Neuronal stem cell (in vitro differentiated cells): ENCODE measurements around the gene ATP2A1.

Experiments
- DNase-seq: peaks from one replicate; pipeline ENCODE4 v3.0.0-alpha.2; 2013; ENCODE audit warnings: low spot score
- H2AFZ ChIP-seq: one replicate; pipeline ENCODE4 v1.6.1; 2013; ENCODE audit warnings: mild to moderate bottlenecking, low read length, inconsistent platforms
- H2AK5ac ChIP-seq: 2 replicates; pipeline ENCODE4 v1.6.1; 2013; ENCODE audit warnings: low read depth, mild to moderate bottlenecking, inconsistent platforms, low read length, moderate library complexity, mixed read lengths
- H2BK120ac ChIP-seq: 2 replicates; pipeline ENCODE4 v1.6.1; 2013; ENCODE audit warnings: low read depth, mild to moderate bottlenecking, inconsistent platforms, low read length, moderate library complexity, mixed read lengths
- H2BK12ac ChIP-seq: one replicate; pipeline ENCODE4 v1.6.1; 2013; ENCODE audit warnings: low read length, inconsistent platforms
- H2BK15ac ChIP-seq: 2 replicates; pipeline ENCODE4 v1.6.1; 2013; ENCODE audit warnings: mild to moderate bottlenecking, low read length, inconsistent platforms, mixed read lengths
- H2BK5ac ChIP-seq: one replicate; pipeline ENCODE4 v1.6.1; 2013; ENCODE audit warnings: inconsistent platforms, mild to moderate bottlenecking, low read length, moderate library complexity
- H3K14ac ChIP-seq: one replicate; pipeline ENCODE4 v1.6.1; 2013; ENCODE audit warnings: low read length, inconsistent platforms
- H3K18ac ChIP-seq: 2 replicates; pipeline ENCODE4 v1.6.1; 2013; ENCODE audit warnings: low read length, inconsistent platforms
- H3K23ac ChIP-seq: 2 replicates; pipeline ENCODE4 v1.6.1; 2013; ENCODE audit warnings: low read depth, mild to moderate bottlenecking, mixed read lengths, low read length, inconsistent platforms; ENCODE audit not compliant: poor library complexity
- H3K27ac ChIP-seq: replicated peaks from 3 replicates; pipeline ENCODE4 v1.5.1; 2013; ENCODE audit warnings: low read length, inconsistent platforms
- H3K27me3 ChIP-seq, 3 experiments: 2 replicates each; pipeline ENCODE4 v1.6.1; 2013; ENCODE audit warnings: low read length in 3 of 3, mild to moderate bottlenecking in 2 of 3, inconsistent platforms in 1 of 3, low read depth in 1 of 3, mixed read lengths in 1 of 3, moderate library complexity in 1 of 3; ENCODE audit not compliant: control insufficient read depth in 3 of 3, insufficient read depth in 3 of 3
- H3K36me3 ChIP-seq, 2 donors: replicated peaks in 1 of 2; 2 replicates each; pipeline ENCODE4 v1.6.1; 2013; ENCODE audit warnings: low read length in 2 of 2; ENCODE audit not compliant: control insufficient read depth in 2 of 2, insufficient read depth in 2 of 2
- H3K4ac ChIP-seq: 2 replicates; pipeline ENCODE4 v1.6.1; 2013; ENCODE audit warnings: inconsistent platforms, mild to moderate bottlenecking, low read length, moderate library complexity
- H3K4me1 ChIP-seq, 2 donors: 1 replicate in 1 of 2; 2 replicates in 1 of 2; pipeline ENCODE4 v1.6.1; 2013; ENCODE audit warnings: low read length in 2 of 2, low read depth in 1 of 2; ENCODE audit not compliant: control insufficient read depth in 2 of 2, insufficient read depth in 1 of 2
- H3K4me2 ChIP-seq: one replicate; pipeline ENCODE4 v1.6.1; 2013; ENCODE audit warnings: mild to moderate bottlenecking, low read length, inconsistent platforms; ENCODE audit not compliant: insufficient read depth, poor library complexity, severe bottlenecking
- H3K4me3 ChIP-seq, 2 donors: 2 replicates each; pipeline ENCODE4 v1.5.1; 2013; ENCODE audit warnings: low read length in 2 of 2, mild to moderate bottlenecking in 2 of 2, inconsistent platforms in 1 of 2, moderate library complexity in 1 of 2
- H3K79me1 ChIP-seq: one replicate; pipeline ENCODE4 v1.6.1; 2013; ENCODE audit warnings: low read depth, mild to moderate bottlenecking, inconsistent platforms, low read length, moderate library complexity
- H3K9ac ChIP-seq: one replicate; pipeline ENCODE4 v1.6.1; 2013; ENCODE audit warnings: mild to moderate bottlenecking, low read depth, low read length, inconsistent platforms; ENCODE audit not compliant: poor library complexity
- H3K9me3 ChIP-seq, 2 donors: replicated peaks in 1 of 2; 2 replicates each; pipeline versions ENCODE3 to v1.6.1; 2013; ENCODE audit warnings: low read length in 2 of 2, mild to moderate bottlenecking in 2 of 2, inconsistent platforms in 1 of 2, low read depth in 1 of 2, mixed read lengths in 1 of 2, moderate library complexity in 1 of 2; ENCODE audit not compliant: control insufficient read depth in 2 of 2, insufficient read depth in 1 of 2
- H4K8ac ChIP-seq: one replicate; pipeline ENCODE4 v1.6.1; 2013; ENCODE audit warnings: low read depth, mild to moderate bottlenecking, inconsistent platforms, low read length, moderate library complexity
- H4K91ac ChIP-seq: one replicate; pipeline ENCODE4 v1.6.1; 2013; ENCODE audit warnings: low read length, low read depth, mild to moderate bottlenecking, inconsistent platforms; ENCODE audit not compliant: poor library complexity
- WGBS, 2 donors: extraction: QIAGEN DNeasy Blood & Tissue Kit; methylation state at CpG; one replicate each; pipeline ENCODE4 v1.1.7; 2013; ENCODE audit warnings: missing lambda C conversion rate in 2 of 2, mixed read lengths in 1 of 2; ENCODE audit not compliant: insufficient read length in 2 of 2, insufficient replicate concordance in 1 of 2; ENCODE audit errors: extremely low coverage in 2 of 2; 5-methylcytosine and 5-hydroxymethylcytosine counted together

The ATP2A1 gene

GRCh38 chr16:28879261-28879840, 1.1 kb downstream of the ATP2A1 start:
- no peaks in the 10 kb centered on the region for H3K9me3 ChIP-seq
- DNase-seq, result no peak
- H3K36me3 ChIP-seq, result peaks cover 3 to 4% of the 10 kb centered on the region in 2 donors
- no peak overlapping the region for H4K8ac ChIP-seq
- H2BK12ac ChIP-seq, result no peak overlapping the region
- peak overlapping the region; percentile 44 for H3K23ac ChIP-seq
- H3K4me3 ChIP-seq, result peak overlapping the region; percentile 58 to 87
- peak overlapping the region; percentile 82 for H2AFZ ChIP-seq
- peak overlapping the region; percentile 89 for H3K4me2 ChIP-seq
- H3K18ac ChIP-seq, result peak overlapping the region; percentile 97
- peaks cover 0 to 4% (median 0%) of the 10 kb centered on the region in 3 experiments for H3K27me3 ChIP-seq
- H3K4ac ChIP-seq, result peak overlapping the region; percentile 99
- H2BK120ac ChIP-seq, result no peak overlapping the region
- WGBS, 2 donors, result no CpG with 5 or more reads among the region's 27 CpGs
- H3K14ac ChIP-seq, result peak overlapping the region; percentile 98
- H2AK5ac ChIP-seq, result peak overlapping the region; percentile 85
- peak overlapping the region; percentile 68 for H3K27ac ChIP-seq
- peak overlapping the region; percentile 86 for H3K9ac ChIP-seq
- peaks cover 18 to 60% of the 10 kb centered on the region in 2 donors for H3K4me1 ChIP-seq
- H2BK15ac ChIP-seq, result peak overlapping the region; percentile 74
- H2BK5ac ChIP-seq, result no peak overlapping the region
- no peak overlapping the region for H4K91ac ChIP-seq
- peaks cover 3% of the 10 kb centered on the region for H3K79me1 ChIP-seq

- peak overlapping the region; percentile 58 to 87 for H3K4me3 ChIP-seq
- H2AK5ac ChIP-seq, result peak overlapping the region; percentile 85
- H4K8ac ChIP-seq, result no peak overlapping the region
- H4K91ac ChIP-seq, result no peak overlapping the region
- no peak overlapping the region for H3K14ac ChIP-seq
- no peak overlapping the region for H3K4ac ChIP-seq
- peak overlapping the region; percentile 74 for H2BK15ac ChIP-seq
- no peaks in the 10 kb centered on the region for H3K9me3 ChIP-seq
- H2BK120ac ChIP-seq, result no peak overlapping the region
- DNase-seq, result peak; percentile 85
- peak overlapping the region; percentile 89 for H3K4me2 ChIP-seq
- peak overlapping the region; percentile 90 for H3K27ac ChIP-seq
- H3K4me1 ChIP-seq, result peaks cover 18 to 60% of the 10 kb centered on the region in 2 donors
- H3K36me3 ChIP-seq, result peaks cover 0 to 2% of the 10 kb centered on the region in 2 donors
- H3K23ac ChIP-seq, result peak overlapping the region; percentile 52
- no peak overlapping the region for H2BK12ac ChIP-seq
- peak overlapping the region; percentile 97 for H3K18ac ChIP-seq
- peak overlapping the region; percentile 26 for H2BK5ac ChIP-seq
- H2AFZ ChIP-seq, result peak overlapping the region; percentile 82
- H3K79me1 ChIP-seq, result peaks cover 3% of the 10 kb centered on the region
- peaks cover 0 to 4% (median 0%) of the 10 kb centered on the region in 3 experiments for H3K27me3 ChIP-seq
- H3K9ac ChIP-seq, result peak overlapping the region; percentile 95
- no CpG with 5 or more reads among the region's 66 CpGs for WGBS, 2 donors
Measured at GRCh38 chr16:28879841-28880588, 1.7 kb downstream of the ATP2A1 start.

- Histone ChIP-seq H2BK12ac (no peak overlapping the region), H2BK5ac (no peak overlapping the region), H3K27ac (peak overlapping the region; percentile 36), H4K91ac (no peak overlapping the region), H3K27me3 (peaks cover 0 to 4% (median 0%) of the 10 kb centered on the region in 3 experiments), H3K4me1 (peaks cover 18 to 56% of the 10 kb centered on the region in 2 donors), H3K9ac (no peak overlapping the region), H2BK120ac (no peak overlapping the region), H3K18ac (peak overlapping the region; percentile 96), H3K4me2 (peak overlapping the region; percentile 74), H2BK15ac (no peak overlapping the region), H3K4ac (no peak overlapping the region), H3K9me3 (no peaks in the 10 kb centered on the region), H3K36me3 (peaks cover 2% of the 10 kb centered on the region in 2 donors), H3K23ac (peak overlapping the region; percentile 52), H2AK5ac (no peak overlapping the region), H4K8ac (peak overlapping the region; percentile 6), H2AFZ (peak overlapping the region; percentile 82), H3K79me1 (peaks cover 3% of the 10 kb centered on the region), H3K4me3 (no peak overlapping the region), H3K14ac (no peak overlapping the region)
- WGBS, 2 donors, result no CpG with 5 or more reads among the region's 11 CpGs
- no peak for DNase-seq
Measured at GRCh38 chr16:28880589-28880915, 2.3 kb downstream of the ATP2A1 start.

DNA sequence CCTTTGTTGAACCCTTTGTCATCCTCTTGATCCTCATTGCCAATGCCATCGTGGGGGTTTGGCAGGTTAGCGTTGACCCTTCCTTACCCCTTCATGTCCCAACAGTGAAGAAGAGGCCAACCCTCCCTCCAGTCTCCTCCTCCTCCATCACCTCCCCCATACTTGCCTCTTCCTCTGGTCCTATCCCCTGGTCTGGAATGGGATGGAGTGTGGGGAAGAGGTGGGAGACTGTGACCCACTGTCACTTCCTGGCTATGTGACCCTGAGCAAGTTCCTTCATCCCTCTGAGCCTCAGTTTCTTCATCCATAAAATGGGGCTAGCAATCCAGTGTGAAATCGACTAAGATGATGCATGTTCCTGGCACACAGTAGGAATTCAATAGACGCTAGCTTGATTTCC, 2.7 kb downstream of the ATP2A1 start:
- Histone ChIP-seq H3K4me2 (no peak overlapping the region), H3K9ac (no peak overlapping the region), H3K4me3 (no peak overlapping the region), H2BK120ac (no peak overlapping the region), H2BK12ac (no peak overlapping the region), H2AK5ac (no peak overlapping the region), H3K27ac (no peak overlapping the region), H4K91ac (no peak overlapping the region), H3K36me3 (peaks cover 2 to 3% of the 10 kb centered on the region in 2 donors), H2BK5ac (no peak overlapping the region), H3K14ac (no peak overlapping the region), H2BK15ac (no peak overlapping the region), H3K18ac (peak overlapping the region; percentile 96), H3K4ac (no peak overlapping the region), H3K9me3 (no peaks in the 10 kb centered on the region), H3K4me1 (peaks cover 18 to 53% of the 10 kb centered on the region in 2 donors), H3K27me3 (peaks cover 0 to 4% (median 0%) of the 10 kb centered on the region in 3 experiments), H3K23ac (no peak overlapping the region), H2AFZ (no peak overlapping the region), H3K79me1 (peaks cover 3% of the 10 kb centered on the region), H4K8ac (no peak overlapping the region)
- WGBS, 2 donors, result no CpG with 5 or more reads among the region's 4 CpGs
- DNase-seq, result no peak
